Measurements from ENCODE around the gene ABHD6.
"Not testable (repeated sequence)": the region's sequence is repeated elsewhere in the genome, so short reads cannot be mapped to it uniquely, and the experiment has no call there.

ABHD6 gene

DNA sequence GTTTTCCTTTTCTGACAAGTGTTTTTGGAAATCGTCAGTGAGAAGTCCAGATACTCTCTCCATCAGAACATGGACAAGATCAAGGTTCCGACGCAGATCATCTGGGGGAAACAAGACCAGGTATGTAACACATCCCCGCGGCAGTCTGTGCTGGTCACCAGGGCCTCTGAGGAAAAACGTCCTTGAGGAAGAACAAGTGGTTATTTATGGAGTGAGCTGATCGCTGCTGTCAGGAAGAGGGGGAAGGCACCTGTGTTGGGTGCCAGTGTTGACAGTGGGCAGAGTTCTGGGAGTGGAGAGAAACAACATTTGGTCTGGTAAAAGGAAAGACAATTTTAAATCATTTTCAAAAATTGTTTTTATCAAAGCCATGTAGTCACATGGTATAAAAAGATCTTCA lies 47.7 kb downstream of the ABHD6 start:
- DNase-seq: no peak

DNA sequence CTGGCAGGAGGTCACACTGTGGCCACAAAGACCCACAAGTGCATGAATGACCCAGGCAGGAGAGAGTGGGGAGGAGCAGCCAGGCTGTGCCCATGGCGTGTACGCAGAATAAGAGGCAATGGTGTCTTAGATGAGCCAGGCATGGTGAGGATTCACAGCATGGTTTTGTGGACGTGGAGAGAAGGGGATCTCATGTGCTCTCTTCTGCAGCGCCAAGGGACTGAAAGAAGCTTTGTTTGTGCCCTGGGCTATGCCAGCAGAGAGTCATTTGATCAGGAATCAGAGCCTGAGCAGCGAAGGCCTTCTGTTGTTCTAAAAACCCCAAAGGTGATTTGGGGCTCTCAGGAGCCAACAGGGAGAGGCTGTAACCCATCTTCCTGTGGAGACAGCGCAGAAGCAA lies 49.8 kb downstream of the ABHD6 start:
- DNase-seq: no peak

DNA sequence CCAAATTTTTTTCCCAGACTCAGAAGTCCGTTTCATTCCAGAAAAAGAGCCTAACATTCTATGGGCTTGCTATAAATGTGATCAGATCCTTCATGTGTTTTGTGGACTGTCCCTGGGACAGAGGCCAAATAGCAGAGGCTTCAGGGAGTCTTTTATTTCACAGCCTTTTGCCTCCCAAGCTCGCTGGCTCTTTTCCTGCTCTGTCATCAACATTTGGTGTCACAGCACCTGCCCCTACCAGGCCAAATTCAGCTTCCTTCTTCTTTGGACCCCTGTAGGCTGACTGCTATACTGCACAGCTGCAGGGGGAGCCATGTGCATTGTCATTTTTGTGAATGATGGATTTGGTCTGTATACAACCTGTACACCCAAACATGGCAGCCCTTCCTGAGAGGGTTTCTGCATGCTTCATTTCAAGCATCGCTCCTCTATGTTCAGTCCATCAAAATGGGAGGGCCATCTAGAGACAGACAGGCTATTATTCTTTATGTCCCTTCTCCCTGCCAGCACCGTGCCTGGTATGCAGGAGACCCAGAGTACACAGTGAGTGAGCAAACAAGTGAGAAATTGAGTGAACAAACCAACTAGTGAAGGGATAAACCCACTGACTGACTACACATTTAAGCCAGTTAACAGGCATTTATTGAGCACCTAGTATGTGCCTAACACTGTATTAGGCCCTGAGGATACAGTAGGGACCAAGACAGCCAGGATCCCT lies 50.6 kb downstream of the ABHD6 start:
- DNase-seq: no peak

DNA sequence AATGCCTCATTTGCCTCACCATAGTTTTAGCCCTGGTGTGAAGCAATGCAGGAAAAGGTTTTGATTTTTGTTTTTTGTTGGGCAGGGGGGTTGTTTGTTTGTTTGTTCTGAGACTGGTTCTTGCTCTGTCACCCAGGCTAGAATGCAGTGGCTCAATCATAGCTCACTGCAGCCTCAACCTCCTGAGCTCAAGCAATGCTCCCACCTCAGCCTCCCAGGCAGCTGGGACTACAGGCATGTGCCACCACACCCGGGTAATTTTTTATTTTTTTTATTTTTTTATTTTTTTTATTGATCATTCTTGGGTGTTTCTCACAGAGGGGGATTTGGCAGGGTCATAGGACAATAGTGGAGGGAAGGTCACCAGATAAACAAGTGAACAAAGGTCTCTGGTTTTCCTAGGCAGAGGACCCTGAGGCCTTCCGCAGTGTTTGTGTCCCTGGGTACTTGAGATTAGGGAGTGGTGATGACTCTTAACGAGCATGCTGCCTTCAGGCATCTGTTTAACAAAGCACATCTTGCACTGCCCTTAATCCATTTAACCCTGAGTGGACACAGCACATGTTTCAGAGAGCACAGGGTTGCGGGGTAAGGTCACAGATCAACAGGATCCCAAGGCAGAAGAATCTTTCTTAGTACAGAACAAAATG lies 51.5 kb downstream of the ABHD6 start:
- DNase-seq: not testable (repeated sequence)

DNA sequence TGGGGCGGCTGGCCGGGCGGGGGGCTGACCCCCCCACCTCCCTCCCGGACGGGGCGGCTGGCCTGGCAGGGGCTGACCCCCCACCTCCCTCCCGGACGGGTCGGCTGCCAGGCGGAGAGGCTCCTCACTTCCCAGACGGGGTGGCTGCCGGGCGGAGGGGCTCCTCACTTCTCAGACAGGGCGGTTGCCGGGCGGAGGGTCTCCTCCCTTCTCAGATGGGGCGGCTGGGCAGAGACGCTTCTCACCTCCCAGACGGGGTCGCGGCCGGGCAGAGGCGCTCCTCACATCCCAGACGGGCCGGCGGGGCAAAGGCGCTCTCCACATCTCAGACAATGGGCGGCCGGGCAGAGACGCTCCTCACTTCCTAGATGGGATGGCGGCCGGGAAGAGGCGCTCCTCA lies 52.9 kb downstream of the ABHD6 start:
- not testable (repeated sequence) for DNase-seq

DNA sequence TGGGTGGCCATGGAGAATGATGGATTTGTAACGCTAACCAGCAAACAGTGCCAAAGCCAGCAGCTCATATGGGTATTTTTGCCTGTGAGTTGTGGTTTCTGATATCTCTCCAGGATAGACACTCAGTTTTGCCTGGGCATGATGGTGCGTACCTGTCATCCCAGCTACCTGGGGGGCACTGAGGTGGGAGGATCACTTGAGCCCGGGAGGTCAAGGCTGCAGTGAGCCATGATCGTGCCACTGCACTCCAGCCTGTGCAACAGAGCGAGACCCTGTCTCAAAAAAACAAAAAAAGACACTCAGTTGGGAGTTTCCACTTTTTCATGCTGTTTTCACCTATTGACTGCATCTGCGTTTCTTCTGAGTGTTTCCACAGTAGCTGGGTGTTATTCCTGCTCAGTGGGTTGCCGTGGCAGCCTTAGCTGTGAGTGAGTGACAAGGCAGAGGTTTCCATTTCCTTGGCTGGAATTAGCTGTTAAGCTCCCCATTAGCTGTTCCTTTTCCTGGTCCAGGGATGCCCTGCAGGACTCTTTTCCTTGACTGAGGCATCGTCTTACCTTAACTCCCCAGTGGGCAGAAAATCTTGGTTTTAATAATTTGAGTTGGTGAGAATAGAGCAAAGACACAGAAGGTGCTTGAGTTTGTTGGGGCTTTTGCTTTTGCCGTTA lies 54.2 kb downstream of the ABHD6 start:
- no peak for DNase-seq

DNA sequence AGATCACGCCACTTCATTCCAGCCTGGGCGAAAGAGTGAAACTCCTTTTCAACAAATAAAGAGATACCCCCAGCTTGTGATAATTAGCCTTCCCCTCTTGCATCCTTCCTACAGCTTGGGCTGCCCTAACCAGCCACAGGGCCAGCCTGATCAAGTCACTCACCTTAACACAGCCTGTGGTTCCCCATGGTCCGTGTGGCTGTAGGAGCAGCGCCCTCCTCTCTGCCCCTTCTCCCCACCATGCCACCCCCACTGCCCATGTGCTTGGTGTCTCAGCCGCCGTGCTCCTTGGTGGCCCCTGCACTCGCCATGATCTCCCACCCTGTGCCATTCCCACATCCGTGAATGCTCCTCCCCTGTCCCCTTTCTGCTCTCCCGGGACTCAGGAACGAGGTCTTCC lies 55.3 kb downstream of the ABHD6 start:
- DNase-seq: no peak

DNA sequence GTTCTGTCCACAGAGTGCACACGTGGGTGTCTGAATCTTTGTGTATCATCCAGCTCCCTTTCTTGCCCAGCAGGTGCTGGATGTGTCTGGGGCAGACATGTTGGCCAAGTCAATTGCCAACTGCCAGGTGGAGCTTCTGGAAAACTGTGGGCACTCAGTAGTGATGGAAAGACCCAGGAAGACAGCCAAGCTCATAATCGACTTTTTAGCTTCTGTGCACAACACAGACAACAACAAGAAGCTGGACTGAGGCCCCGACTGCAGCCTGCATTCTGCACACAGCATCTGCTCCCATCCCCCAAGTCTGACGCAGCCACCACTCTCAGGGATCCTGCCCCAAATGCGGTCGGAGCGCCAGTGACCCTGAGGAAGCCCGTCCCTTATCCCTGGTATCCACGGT lies 55.9 kb downstream of the ABHD6 start:
- DNase-seq: no peak

DNA sequence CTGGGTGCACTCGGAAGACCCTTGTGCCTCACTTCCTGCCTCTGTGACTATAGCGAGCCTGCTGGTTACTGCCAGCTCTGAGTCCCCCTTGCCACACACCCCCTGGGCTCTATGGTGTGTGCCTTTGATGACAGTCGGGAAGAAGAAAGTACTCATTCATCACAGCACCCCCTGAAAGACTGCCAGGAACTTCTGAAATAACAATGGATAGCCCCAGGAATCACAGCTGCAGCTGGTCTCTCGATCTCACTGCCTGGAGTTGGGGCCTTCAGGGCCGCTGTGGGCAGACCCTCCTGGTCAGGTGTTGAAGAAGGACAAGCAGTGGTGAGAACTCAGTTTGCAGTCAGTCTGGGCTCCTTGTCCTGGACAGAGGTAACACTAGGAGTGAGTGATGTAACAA lies 58.7 kb downstream of the ABHD6 start:
- no peak for DNase-seq

DNA sequence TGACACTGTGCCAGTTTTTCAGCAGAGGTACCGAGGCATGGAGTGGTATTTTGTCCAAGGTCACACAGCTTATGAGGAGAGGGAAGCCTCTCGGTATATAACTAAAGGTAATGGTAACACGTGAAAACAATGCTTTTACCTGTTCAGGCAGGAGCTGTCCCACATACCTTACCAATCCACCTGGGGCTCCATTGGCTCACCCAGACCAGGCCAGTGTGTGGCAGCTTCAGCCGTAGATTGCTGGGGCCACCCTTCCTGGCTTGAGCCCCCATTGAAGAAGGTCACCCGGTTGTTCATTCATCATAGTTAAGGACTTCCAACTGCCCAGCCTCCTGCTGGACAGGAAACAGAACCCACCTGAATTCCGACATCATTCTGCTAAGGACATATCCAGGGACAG lies 59.3 kb downstream of the ABHD6 start:
- no peak for DNase-seq

DNA sequence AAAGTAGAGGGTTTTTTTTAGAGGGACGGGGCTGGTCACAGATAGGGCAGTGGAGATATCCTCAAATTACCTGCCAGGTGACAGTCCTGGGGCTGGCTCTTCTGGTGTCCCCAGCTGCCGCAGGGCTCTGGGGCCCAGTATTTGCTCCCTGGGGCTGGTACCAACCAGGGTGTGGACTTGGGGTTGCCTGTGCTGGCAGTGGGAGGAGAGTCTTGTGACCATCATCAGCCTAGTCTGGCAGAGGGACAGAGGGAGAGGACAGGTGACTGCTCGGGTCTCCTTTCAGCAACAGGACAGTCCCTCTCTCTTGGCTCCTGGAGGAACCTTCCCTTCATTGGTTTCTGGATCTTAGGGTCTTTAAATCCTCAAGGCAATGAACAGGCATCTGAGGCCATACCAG lies 60.6 kb downstream of the ABHD6 start:
- DNase-seq: no peak

DNA sequence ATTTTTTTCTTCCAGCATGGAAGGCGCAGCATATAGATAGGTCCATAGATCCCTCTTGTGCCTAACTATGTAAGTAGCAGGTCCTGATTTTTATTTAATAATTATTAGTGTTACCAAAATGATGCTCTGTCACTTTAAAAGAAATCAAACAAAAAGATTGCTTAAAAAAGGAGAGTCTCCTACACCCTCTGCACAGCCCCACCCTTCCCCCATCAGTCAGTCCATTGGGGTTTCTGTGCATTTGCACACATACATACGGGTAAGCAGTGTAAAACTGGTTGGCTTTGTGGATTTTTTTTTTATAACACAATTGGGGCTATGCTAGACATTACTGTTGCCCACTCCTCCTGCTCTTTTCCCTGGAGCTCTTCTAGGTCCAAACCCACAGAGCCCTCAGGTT lies 61.5 kb downstream of the ABHD6 start:
- no peak for DNase-seq

DNA sequence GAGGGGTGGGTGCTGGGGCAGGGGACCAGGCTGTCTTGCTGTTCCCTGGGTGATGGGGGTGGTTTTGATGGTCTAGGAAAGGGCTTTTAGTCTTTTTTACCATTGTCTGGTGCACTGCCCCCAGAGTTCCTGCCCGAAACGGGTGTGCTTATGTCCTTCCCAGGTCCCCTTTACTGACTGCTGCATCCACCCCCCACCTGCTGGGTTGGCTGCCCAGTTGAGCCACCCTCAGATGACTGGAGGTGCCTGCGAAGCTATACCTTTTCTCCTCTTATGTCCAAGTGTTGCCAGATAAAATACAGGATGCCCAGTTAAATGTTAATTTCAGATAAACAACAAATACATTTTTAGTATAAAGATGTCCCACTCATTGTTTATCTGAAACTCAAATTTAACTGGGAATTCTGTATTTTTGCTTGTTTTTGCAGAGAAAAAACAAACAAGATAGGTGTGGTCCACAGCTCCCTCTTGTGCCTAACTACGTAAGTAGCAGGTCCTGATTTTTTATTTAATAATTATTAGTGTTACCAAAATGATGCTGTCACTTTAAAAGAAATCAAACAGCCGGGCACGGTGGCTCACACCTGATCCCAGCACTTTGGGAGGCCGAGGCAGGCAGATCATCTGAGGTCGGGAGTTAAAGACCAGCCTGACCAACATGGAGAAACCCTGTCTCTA lies 62.4 kb downstream of the ABHD6 start:
- DNase-seq: peak; percentile 35

DNA sequence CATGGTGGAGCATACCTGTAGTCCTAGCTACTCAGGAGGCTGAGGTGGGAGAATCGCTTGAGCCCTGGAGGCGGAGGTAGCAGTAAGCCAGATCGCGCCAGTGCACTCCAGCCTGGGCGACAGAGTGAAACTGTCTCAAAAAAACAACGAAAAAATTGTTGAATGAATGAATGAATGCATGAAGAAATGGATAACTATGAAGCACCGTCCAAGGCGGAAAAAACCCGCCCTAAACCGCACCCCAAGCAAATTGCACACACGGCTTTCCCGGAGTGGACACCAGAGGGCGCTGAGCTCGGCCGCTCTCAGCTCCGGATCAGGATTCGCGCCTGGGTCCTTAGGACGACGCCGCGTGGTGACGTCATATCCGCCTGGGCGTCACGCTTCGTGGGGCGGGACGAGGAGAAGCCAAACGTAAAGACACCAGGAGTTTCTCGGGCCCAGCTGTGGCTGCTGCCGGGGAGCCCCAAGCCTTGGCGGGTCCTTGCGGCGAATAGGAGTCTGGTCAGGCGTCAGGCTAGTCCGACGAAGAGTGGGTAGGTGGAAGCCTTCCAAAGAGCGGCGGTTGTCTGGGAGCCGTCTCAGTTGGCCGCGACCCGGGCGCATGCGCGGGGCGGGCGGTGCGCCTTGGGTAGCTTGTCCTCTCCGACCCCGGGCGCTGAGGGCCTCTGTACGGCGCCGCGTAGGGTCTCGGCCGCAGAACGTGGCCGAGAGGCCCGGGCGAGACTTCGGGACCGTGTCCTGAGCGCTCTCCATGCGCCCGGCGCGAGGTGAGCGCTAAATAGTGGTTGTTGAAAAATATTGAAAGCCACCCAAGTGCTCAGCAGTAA lies 68.5 kb downstream of the ABHD6 start, which contains the start of the genes HTD2 and RPP14:
HTD2 (plus strand) TSS at position 639 of the 830 bp plus-strand sequence. CDS start 11,094 bp downstream, outside the sequence.
RPP14 (plus strand) TSS at position 364 of the 830 bp plus-strand sequence. CDS start 4,085 bp downstream, outside the sequence.
- DNase-seq: peak; percentile 99

DNA sequence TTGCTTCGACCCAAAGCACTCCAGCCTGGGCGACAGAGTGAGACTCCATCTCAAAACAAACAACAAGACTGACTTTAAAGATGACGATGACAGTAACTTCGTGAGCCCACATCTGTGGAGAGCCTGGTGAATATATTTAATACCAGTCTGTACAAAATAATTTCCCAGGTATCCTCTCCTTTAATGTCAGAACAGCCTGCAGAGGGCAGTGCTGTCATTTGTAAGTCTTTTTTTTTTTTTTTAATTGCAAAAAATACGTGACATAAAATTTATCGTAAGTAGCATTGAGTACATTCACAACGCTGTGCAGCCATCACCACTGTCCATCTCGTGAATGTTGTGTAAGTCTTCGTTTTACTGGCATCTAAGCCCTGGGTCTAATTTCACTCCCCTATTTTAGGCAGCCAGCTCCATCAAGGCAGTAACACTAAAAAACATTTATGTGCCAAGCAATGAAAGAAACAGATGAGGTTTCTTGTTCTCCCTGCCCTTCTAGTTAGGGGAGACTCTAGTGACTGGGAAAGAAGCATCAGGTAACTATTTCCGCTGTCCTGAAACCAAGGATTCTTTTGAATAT lies 70.1 kb downstream of the ABHD6 start:
- peak; percentile 56 for DNase-seq

DNA sequence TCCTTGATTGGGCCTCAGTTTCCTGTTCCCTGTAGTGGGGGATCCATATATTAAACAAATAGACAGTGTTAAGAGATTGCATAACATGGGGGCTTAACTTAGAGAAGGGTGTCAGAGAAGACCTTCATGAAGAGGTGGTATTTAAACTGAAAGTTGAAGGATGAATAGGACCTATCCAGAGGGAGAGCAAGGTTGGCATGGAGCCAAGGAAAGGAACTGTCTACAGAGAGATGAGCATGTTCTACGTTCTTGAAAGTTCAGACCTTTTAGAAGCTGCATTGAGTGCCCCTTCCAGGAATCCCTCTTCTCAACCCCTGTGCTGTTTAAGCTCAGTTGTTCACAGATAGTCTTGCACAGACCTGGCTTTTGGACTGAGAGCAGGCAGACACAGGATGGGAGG lies 71.1 kb downstream of the ABHD6 start:
- DNase-seq: no peak

DNA sequence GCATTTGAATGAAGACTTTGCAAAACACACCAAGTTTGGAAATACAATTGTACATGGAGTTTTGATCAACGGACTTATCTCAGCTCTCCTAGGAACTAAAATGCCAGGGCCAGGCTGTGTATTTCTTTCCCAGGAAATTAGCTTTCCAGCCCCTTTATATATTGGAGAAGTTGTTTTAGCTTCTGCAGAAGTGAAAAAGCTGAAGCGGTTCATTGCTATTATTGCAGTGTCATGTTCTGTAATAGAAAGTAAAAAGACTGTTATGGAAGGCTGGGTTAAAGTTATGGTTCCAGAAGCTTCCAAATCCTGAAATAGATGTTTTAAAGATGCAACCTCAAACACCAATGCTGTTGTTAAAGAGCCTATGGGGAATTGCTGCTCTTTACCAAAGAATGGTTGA lies 80.2 kb downstream of the ABHD6 start:
- peak; percentile 56 for DNase-seq

DNA sequence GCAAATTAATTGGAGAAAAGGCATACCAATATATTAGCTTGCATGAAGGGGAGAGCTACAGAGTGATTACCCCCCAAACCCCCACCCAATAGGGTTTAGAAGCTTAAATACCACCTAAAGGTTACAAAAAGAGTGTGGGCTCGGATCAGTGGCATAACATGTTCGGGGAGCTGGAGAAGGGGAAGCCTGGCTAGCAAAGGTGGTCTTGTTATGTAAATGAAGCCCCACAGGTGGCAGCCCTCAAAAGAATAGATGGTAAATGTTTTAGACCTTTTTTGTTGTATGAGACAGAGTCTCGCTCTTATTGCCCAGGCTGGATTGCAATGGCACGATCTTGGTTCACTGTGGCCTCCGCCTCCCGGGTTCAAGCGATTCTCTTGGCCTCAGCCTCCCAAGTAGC lies 84.2 kb downstream of the ABHD6 start:
- DNase-seq: no peak

DNA sequence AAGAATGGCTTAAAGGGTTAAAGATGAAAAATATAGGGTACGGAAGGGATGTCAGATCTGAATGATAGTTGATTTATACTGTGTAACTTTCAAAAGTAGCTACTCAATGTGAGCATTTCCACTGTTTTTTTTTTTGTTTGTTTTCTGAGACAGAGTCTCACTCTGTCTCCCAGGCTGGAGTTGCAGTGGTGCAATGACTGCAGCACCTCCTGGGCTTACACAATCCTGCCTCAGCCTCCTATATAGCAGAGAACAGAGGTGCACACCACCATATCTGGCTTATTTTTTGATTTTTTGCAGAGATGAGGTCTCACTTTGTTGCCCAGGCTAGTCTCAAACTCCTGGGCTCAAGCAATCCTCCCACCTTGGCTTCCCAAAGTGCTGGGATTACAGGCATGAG lies 85.2 kb downstream of the ABHD6 start:
- no peak for DNase-seq

DNA sequence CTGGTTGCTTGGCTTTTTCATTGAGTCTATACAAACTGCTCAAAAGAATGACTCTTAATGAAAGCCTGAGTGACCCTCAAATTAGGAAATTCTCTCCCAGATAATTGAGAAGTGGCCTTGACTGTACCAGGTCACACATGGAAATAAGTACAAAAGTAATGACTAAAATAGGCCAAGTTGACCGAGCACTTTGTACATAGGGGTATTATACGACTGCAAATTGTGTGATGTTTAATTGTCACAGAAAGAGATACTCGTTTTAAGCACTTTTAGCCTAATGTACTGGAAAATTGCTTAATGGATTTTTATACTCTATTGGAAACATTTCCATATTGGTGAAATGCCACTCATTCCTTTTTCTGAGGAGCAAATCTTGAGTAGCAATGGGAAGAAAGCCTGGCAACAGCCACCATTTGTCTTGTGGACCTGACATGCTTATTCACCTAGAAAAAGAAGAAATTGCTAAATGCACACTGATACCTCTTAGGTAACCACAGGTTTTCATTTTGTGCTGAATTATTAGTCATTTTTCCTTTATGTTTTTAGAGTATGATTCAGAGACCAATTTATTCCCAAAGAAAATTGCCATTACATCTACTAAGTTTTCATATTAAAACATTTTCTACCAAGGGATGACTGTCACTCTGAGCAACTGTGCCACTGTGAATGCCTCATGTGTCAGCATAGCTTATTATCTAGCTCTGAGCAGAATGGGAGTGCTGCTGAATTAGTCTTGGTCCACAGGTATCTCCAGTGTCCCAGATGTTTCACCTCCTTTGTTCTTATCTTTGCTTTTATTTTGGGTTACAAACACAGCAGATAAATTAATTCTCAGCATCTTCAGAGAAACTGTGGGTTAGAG lies 86.2 kb downstream of the ABHD6 start:
- DNase-seq: no peak
